ENCODE data around the gene UBR1.
"Not testable (repeated sequence)": the region's sequence is repeated elsewhere in the genome, so short reads cannot be mapped to it uniquely, and the experiment has no call there.

The UBR1 gene
- 113 to 145 (median 124) reads per million in 3 experiments for total RNA-seq

GRCh38 chr15:43105778-43106485, at the start of gene UBR1:
Gene UBR1 (minus strand): TSS chr15:43106038. CDS start chr15:43106022, 16 bp downstream.
- peak; percentile 89 for DNase-seq

GRCh38 chr15:43153269-43153668, 47.4 kb upstream of the UBR1 start:
- DNase-seq, result no peak

GRCh38 chr15:43151688-43152087, 45.9 kb upstream of the UBR1 start:
- peak; percentile 82 for DNase-seq

GRCh38 chr15:43150191-43150929, 44.5 kb upstream of the UBR1 start:
- no peak for DNase-seq

- no peak for DNase-seq
These were observed 40.3 kb upstream of the UBR1 start for GRCh38 chr15:43146184-43146583.

GRCh38 chr15:43144512-43144911, 38.7 kb upstream of the UBR1 start:
- DNase-seq, result no peak

GRCh38 chr15:43143203-43143941, 37.5 kb upstream of the UBR1 start:
- no peak for DNase-seq

- no peak for DNase-seq
These were observed 29.5 kb upstream of the UBR1 start for GRCh38 chr15:43135351-43135750.

GRCh38 chr15:43134157-43134635, 28.4 kb upstream of the UBR1 start:
- peak; percentile 9 for DNase-seq

GRCh38 chr15:43133430-43134156, 27.8 kb upstream of the UBR1 start, which contains the start of gene TMEM62:
Gene TMEM62 (plus strand): TSS chr15:43133586. CDS start chr15:43133803, 217 bp downstream.
- DNase-seq, result peak; percentile 48

GRCh38 chr15:43132830-43133429, 27.1 kb upstream of the UBR1 start:
- DNase-seq, result no peak

- no peak for DNase-seq
These were observed 23.1 kb upstream of the UBR1 start for GRCh38 chr15:43128980-43129335.

- DNase-seq, result not testable (repeated sequence)
These were observed 22.5 kb upstream of the UBR1 start for GRCh38 chr15:43128174-43128979.

GRCh38 chr15:43127752-43128151, 21.9 kb upstream of the UBR1 start:
- DNase-seq, result no peak

GRCh38 chr15:43126356-43126755, 20.5 kb upstream of the UBR1 start:
- no peak for DNase-seq

- no peak for DNase-seq
These were observed 19.3 kb upstream of the UBR1 start for GRCh38 chr15:43125100-43125661.

- DNase-seq, result no peak
These were observed 16.0 kb upstream of the UBR1 start for GRCh38 chr15:43121863-43122262.

GRCh38 chr15:43118829-43119228, 13.0 kb upstream of the UBR1 start:
- DNase-seq, result no peak

GRCh38 chr15:43118286-43118685, 12.4 kb upstream of the UBR1 start:
- no peak for DNase-seq

GRCh38 chr15:43111354-43111753, 5.5 kb upstream of the UBR1 start:
- DNase-seq, result no peak

- no peak for DNase-seq
These were observed 1.9 kb upstream of the UBR1 start for GRCh38 chr15:43107751-43108150.

Data from central memory CD4-positive, alpha-beta T cell (primary cell).